Measurements from ENCODE around the gene CCDC14.
"Not testable (repeated sequence)": the region's sequence is repeated elsewhere in the genome, so short reads cannot be mapped to it uniquely, and the experiment has no call there.

The CCDC14 gene

DNA sequence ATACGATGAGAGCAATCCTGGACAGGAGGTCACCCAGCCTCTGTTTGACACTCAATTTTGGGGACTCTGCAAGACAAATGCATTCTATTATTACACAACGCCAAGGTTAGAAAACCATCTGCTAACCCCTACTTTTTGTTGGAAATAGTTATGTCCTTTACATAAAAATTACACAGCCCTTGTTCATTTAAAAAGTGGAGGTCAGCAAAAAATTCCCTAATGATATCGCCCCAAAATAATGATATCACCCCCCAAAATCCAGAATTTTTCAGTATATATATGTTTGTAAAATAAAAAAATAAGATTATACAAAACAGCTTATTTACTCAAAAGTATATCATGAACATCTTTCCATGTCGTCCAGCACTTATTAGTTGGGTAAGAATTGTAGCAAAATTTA, 19.5 kb upstream of the CCDC14 start:
- H3K9me3 Mint-ChIP-seq: no peaks in the 10 kb centered on the region
- no peaks in the 10 kb centered on the region for H3K36me3 Mint-ChIP-seq
- ATAC-seq (ENCODE audit: low read depth) (no peak), DNase-seq (ENCODE audit: low spot score in 2 of 2) (no peak)
- H3K4me1 Mint-ChIP-seq: peaks cover 3% of the 10 kb centered on the region
- peaks cover 14% of the 10 kb centered on the region for H3K27me3 Mint-ChIP-seq
- no peak overlapping the region for H3K4me3 Mint-ChIP-seq
- no peak overlapping the region for H3K27ac Mint-ChIP-seq

DNA sequence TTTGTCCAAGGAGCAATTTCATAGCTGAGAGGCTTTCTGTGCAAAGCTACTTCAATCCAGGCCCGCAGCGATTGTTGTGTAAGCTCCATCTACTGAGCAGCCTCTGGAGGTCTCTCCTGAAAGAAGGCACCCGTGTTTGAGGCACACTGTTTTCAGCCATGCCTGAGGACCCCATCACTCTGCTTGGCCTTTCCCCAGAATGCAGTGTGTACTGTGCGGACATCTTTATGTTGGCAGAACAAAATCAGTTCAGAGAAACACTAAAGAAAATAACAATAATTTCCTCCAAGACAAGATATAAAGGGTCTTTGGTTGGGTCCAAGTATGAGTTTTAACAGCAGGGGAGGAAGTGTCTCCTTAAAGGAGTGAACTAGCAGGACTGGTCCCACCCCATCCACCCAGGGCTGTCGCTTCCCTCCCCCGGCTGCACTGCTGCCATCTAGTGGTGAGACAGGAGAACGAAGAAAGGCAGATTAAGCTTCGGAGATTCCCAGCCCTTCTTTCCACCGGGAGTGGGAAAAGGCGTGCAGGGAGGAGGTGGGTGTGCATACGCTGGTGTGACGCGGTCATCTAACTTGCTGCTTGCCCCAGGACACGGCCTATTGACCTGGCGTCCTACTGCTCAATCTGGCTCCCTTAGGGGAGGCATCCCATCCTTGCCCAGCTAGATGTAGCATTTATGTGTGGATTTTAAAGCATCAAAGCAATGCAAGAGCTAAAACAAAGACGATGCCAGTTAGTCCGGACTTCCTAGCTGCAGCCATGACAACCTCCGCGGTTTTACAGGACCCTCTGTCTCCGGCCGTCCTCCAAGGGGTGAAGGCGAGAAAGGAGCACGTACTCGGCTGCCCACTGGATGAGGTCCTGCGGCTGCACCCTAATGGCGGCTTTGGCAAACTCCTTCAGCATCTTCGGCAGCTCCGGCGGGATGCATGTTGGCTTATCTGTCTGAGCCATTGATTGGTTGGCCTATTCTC, 18.8 kb upstream of the CCDC14 start:
- DNase-seq (ENCODE audit: low spot score in 2 of 2): peak; percentile 17 to 28

DNA sequence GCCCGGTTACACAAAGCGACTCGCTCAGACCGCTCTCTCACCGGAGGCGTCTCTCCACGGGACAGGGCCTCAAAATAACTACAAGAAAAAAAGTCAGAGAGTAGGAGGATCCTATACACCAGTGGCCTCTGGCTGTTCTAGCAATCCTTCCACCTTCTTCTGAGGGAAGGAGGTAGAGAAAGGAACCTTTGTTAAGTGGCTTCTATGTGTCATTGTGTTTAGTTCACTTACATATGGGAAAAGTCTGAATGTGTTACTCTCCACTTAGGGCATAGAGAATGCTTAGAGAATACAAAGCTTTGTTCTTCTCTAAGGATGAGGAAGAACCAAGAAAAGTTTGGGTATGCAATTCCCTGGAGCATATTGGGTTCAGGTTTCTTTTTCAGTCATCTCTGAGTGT, 15.9 kb upstream of the CCDC14 start:
- H3K9me3 Mint-ChIP-seq; ATAC-seq (ENCODE audit: low read depth); H3K4me3 Mint-ChIP-seq; H3K36me3 Mint-ChIP-seq; H3K4me1 Mint-ChIP-seq; DNase-seq (ENCODE audit: low spot score in 2 of 2); H3K27ac Mint-ChIP-seq: not testable (repeated sequence)
- H3K27me3 Mint-ChIP-seq: peaks cover 15% of the 10 kb centered on the region

More for the DNA sequence above, 18.8 kb upstream of the CCDC14 start:
- not testable (repeated sequence) for H3K9me3 Mint-ChIP-seq, H3K4me1 Mint-ChIP-seq, H3K36me3 Mint-ChIP-seq, H3K27ac Mint-ChIP-seq, H3K4me3 Mint-ChIP-seq
- peak; percentile 75 for ATAC-seq (ENCODE audit: low read depth)
- peaks cover 14% of the 10 kb centered on the region for H3K27me3 Mint-ChIP-seq

DNA sequence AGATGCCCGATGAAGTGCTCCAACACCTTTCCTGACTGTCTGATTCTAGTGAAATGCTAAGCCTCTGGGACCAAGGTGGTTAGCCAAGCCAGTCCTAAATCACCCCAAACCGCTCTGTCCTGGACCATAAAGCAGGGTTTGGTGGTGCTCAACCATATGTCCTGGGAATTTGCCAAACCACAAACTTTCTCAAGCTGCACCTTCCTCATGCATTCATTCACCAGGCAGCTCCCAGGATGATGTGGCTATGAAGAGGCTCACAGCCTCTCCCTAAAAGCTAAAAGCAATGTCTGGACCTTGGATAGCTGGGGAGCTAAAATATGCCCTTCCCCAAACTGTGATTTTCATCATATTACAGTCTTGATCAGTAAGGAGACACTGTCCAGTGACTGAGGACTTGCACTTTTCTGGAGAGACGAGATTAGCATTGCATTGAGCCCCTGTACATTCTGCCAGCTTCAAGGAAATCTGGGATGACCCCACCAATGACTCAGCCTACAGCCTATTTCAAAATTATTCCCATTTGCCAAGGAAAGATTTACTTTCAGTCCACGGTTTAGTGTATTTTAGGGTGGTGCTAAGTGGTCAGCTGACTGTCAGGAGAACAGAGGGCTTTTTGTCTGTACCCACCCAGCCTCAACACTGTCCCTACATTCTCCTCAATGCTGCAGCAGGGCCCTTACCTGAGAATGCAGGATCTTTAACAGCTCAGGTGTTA, 15.3 kb upstream of the CCDC14 start:
- not testable (repeated sequence) for H3K27ac Mint-ChIP-seq; H3K4me3 Mint-ChIP-seq; ATAC-seq (ENCODE audit: low read depth); H3K9me3 Mint-ChIP-seq; H3K4me1 Mint-ChIP-seq; H3K36me3 Mint-ChIP-seq; DNase-seq (ENCODE audit: low spot score in 2 of 2)
- H3K27me3 Mint-ChIP-seq: peaks cover 19% of the 10 kb centered on the region

DNA sequence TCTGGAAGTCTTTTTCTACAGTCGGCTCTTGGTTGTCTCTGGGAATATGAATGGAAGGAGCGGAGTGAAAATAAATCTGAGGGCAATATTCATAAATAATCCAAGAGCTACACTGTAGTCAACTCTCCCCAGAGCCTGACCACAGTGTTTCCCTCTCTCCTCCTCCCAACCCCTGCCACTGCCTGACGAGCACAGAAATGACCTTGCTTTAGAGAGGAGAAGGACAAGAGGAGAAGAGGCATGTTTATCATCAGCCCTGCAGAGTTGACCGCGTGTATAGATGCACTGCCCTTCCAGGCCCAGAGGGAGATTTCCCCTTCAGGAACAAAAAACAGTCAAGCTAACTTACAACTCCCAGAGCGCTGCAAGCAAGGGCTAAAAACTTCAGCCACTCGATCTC, 14.0 kb upstream of the CCDC14 start:
- H3K4me3 Mint-ChIP-seq; ATAC-seq (ENCODE audit: low read depth); H3K36me3 Mint-ChIP-seq; H3K9me3 Mint-ChIP-seq; H3K4me1 Mint-ChIP-seq; DNase-seq (ENCODE audit: low spot score in 2 of 2); H3K27ac Mint-ChIP-seq: not testable (repeated sequence)
- peaks cover 21% of the 10 kb centered on the region for H3K27me3 Mint-ChIP-seq

DNA sequence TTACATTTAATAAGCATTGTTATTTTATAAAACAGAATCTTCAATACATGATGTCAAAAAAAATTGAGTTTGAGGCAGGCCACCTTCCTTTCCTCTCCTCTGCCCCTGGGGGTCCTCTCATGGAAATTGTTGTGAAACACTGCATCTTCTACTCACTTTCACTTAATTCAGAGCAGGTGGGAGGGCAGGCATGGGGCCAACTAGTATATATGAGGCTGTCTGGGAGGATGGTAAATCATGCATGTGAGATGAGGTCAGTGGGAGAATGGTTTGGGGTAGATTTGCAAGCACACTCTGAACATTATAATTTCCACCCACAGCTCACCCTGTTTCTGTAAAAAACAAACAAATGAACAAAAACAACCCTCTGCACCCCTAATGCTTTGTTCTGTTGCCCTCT, 10.4 kb upstream of the CCDC14 start:
- H3K36me3 Mint-ChIP-seq: peaks cover 2% of the 10 kb centered on the region
- no peak for DNase-seq (ENCODE audit: low spot score in 2 of 2)
- peaks cover 3% of the 10 kb centered on the region for H3K9me3 Mint-ChIP-seq
- no peak overlapping the region for H3K4me3 Mint-ChIP-seq
- H3K27me3 Mint-ChIP-seq: peaks cover 28% of the 10 kb centered on the region
- no peak overlapping the region for H3K27ac Mint-ChIP-seq
- no peaks in the 10 kb centered on the region for H3K4me1 Mint-ChIP-seq
- no peak for ATAC-seq (ENCODE audit: low read depth)

DNA sequence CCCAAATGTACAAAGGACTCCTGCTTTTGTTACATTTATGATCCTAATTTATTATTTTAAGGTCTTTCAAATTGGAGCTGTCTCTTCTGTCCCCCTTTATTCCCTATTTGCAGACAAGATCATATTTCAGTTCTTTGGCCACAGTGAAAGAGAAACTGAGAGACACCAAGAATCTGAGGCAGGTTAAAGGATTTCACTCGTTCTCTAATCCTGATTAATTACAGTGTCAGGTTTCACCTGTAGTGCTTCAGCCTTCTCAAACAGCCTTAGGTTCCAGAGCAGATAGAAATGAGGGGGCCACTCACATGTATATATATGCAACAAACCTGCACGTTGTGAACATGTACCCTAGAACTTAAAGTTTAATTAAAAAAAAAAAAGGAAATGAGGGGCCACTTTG, 6.2 kb upstream of the CCDC14 start:
- H3K36me3 Mint-ChIP-seq; H3K9me3 Mint-ChIP-seq; H3K4me1 Mint-ChIP-seq; ATAC-seq (ENCODE audit: low read depth); H3K4me3 Mint-ChIP-seq; DNase-seq (ENCODE audit: low spot score in 2 of 2); H3K27ac Mint-ChIP-seq: not testable (repeated sequence)
- H3K27me3 Mint-ChIP-seq: peaks cover 23% of the 10 kb centered on the region

DNA sequence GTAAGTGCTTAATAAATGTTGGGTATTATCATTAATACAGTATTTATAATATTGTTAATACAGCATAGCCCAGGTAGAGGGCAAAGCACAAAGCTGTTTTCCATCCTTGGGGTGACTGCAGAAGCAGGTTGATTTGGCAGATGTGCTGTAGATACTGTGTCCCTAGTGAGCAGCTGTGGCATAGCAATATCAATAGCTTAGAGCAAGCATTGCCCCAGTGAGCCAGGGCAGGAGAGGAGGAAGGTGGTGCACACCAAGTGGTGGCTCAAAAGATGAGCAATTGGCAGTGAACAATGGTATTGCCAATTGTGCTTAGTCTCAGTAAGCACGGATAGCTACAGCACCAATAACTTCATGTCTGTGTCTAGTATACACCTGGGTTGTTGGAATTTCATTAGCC, 5.8 kb upstream of the CCDC14 start:
- H3K4me1 Mint-ChIP-seq; H3K36me3 Mint-ChIP-seq; H3K27ac Mint-ChIP-seq; H3K9me3 Mint-ChIP-seq; H3K4me3 Mint-ChIP-seq; DNase-seq (ENCODE audit: low spot score in 2 of 2): not testable (repeated sequence)
- peaks cover 22% of the 10 kb centered on the region for H3K27me3 Mint-ChIP-seq
- ATAC-seq (ENCODE audit: low read depth): peak; percentile 97

DNA sequence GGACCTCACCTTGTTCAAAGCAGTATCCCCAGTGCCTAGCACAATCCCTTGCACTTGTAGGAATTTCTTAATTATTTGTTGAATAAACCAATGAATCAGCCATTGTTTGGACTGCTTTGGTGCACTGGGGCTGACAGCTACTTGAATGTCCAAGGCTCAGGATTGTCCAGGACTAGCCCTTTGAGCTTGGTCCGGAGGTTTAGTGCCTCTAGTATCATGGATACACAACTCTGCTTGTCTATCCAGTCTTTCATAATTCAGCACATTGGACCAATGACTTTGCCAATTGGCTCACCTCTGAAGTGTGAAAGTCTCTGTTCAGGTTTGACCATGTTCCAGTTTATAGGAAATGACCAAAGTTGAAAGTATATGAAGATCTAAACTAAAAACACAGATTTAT, 3.8 kb upstream of the CCDC14 start:
- not testable (repeated sequence) for ATAC-seq (ENCODE audit: low read depth); H3K4me3 Mint-ChIP-seq; H3K9me3 Mint-ChIP-seq; H3K4me1 Mint-ChIP-seq; DNase-seq (ENCODE audit: low spot score in 2 of 2); H3K36me3 Mint-ChIP-seq; H3K27ac Mint-ChIP-seq
- peaks cover 11% of the 10 kb centered on the region for H3K27me3 Mint-ChIP-seq

DNA sequence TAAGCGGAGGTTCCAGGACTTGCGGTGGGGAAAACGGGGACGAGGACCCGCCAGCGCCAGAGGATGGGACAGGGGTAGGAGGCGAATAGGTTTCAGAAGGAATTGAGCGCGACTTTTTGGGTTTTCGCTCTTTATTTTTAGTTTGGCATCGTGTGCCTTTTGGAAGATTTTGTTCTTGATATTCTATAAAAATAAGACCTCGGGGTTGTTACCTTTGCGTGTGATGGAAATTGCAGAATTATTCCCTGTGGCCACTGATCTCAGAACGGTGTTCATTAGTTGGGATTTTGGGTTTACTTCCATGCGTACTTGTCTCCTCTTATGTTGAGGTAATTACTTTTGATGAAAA, 453 bp upstream of the CCDC14 start:
- Mint-ChIP-seq H3K4me3 (peak overlapping the region; percentile 98), H3K36me3 (no peaks in the 10 kb centered on the region), H3K27ac (peak overlapping the region; percentile 91), H3K9me3 (no peaks in the 10 kb centered on the region), H3K27me3 (peaks cover 3% of the 10 kb centered on the region), H3K4me1 (peaks cover 12% of the 10 kb centered on the region)
- DNase-seq (ENCODE audit: low spot score in 2 of 2) (no peak), ATAC-seq (ENCODE audit: low read depth) (no peak)

DNA sequence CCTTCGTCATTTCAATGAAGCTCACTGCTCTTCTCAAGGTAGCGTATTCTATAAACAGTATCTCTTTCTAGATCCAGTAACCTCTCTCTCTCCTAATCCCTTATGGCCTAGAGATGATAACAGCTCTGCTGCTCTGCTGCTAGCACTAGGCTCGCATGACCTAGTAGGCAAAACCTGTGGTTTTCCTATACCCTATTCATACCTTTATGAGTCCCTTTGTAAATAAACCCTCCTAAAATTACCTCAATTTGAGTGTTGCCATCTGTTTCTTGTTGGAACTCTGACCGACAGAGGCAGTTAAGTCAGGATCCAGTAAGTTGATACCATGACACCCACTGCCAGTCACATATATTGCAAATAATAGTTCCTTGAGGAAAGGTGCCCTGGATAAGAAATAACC, 7.3 kb downstream of the CCDC14 start:
- ATAC-seq (ENCODE audit: low read depth): peak; percentile 39
- no peak for DNase-seq (ENCODE audit: low spot score in 2 of 2)
- Mint-ChIP-seq H3K4me3 (no peak overlapping the region), H3K36me3 (peaks cover 12% of the 10 kb centered on the region), H3K9me3 (no peaks in the 10 kb centered on the region), H3K27ac (peak overlapping the region; percentile 32), H3K27me3 (no peaks in the 10 kb centered on the region), H3K4me1 (peaks cover 11% of the 10 kb centered on the region)

DNA sequence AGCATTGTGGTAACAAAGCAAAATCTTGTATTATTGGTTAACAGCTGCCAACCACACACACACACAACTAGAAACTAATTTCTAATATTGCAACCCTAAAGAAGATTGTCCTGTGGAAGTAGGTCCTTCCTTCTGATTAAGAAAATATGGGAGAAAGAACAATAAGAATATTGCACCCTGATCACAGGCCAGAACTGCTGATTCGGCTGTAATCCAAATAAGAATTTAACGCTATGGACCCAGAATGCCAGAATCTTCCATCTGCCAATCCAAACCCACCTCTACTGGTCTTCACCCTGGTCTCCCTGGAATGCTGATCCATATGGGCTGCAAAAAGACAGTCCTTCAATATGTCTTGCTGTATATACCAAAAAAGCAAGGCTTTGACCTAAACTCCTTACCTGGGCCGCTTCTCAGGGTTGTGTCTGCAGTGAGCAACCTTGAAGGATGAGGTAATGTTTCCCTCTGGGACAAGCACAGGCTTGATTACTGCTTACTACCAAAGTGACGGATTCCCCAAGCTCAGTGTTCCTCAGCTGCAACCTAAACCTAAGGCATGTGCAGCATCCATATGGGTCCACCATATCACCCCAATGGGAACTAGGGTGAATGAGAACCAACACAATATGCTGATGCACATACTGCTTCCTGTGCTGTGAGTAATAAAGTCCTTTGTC, 8.0 kb downstream of the CCDC14 start:
- H3K4me1 Mint-ChIP-seq: peaks cover 7% of the 10 kb centered on the region
- no peak overlapping the region for H3K27ac Mint-ChIP-seq
- H3K27me3 Mint-ChIP-seq: no peaks in the 10 kb centered on the region
- peaks cover 14% of the 10 kb centered on the region for H3K36me3 Mint-ChIP-seq
- DNase-seq (ENCODE audit: low spot score in 2 of 2) (no peak), ATAC-seq (ENCODE audit: low read depth) (no peak)
- no peaks in the 10 kb centered on the region for H3K9me3 Mint-ChIP-seq
- H3K4me3 Mint-ChIP-seq: no peak overlapping the region

DNA sequence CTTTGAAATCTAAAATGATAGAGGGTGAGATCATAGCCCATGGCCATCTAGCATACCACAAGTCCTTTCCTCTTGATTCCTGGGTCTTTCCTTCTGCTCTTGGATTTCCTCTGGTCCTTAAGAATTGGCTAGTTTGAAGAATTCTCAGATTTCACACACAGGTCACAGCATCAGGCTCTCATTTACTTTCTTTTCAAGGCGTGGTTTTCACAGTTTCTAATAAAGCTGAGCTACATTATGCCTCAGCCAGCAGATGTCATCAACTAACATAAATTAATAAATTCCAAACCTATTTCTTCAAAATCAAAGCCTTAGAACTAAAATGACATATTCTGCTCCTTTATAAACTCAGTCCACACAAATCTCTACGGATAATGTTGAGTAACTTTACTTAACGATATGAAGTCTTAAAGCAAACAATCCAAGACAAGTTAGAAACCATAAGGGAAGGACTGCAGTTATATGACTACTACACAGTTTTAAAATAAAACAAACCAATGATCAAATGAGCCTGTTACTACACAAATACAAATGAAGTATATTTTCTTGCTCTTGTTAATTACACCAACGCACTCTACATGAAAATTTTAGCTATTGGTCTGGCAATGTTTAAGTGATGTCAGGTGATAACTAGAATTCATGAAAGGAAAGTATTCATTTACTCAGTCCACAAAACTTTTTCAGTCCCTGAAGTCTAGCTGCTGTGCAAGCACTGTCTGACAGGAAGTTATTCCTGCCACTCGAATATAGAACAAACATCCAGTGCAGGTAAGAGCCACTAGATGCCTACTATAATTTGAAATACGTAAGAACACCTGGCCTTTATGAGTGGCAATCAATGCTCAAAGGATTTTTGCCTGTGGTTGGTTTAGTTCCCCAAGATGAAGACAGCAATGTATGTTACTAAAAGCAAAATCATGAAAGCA, 9.2 kb downstream of the CCDC14 start:
- Mint-ChIP-seq H3K9me3 (no peaks in the 10 kb centered on the region), H3K4me3 (no peak overlapping the region), H3K27ac (no peak overlapping the region), H3K36me3 (peaks cover 15% of the 10 kb centered on the region), H3K27me3 (no peaks in the 10 kb centered on the region), H3K4me1 (peaks cover 7% of the 10 kb centered on the region)
- DNase-seq (ENCODE audit: low spot score in 2 of 2) (no peak), ATAC-seq (ENCODE audit: low read depth) (no peak)

Data from memory B cell (primary cell).